ENCODE measurements around the gene ARID4B.

The ARID4B gene

GRCh38 chr1:235138821-235139220 lies 189.2 kb downstream of the ARID4B start:
- DNase-seq (ENCODE audit: low spot score) = no peak
- H3K27ac ChIP-seq = no peak overlapping the region
- TF ChIP-seq CTCF (IDR thresholded peaks at IDR 0.05) = no peak
- H3K4me3 ChIP-seq = no peak overlapping the region

DNA sequence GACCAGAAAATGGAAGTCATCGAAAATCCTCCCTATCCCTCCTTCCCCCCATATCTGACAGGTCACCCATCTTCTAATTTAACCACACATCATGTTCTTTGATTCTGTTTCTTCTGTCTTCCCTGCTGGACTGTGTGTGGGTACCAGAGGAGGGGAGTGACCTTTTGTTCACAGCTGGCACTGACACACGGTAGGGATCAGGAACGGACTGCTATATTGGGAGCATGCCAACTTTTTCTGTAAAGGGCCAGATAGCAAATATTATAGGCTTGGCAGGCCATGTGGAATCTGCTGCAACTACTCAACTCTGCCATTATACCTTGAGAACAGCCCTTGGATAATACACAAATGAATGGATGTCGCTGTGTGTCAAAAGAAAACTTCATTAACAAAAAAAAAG lies 191.9 kb downstream of the ARID4B start:
- no peak for TF ChIP-seq CTCF (IDR thresholded peaks at IDR 0.05)
- Histone ChIP-seq H3K27ac (no peak overlapping the region), H3K4me3 (no peak overlapping the region)
- no peak for DNase-seq (ENCODE audit: low spot score)

GRCh38 chr1:235134171-235134570 lies 193.8 kb downstream of the ARID4B start:
- no peak overlapping the region for H3K27ac ChIP-seq
- no peak for TF ChIP-seq CTCF (IDR thresholded peaks at IDR 0.05)
- H3K4me3 ChIP-seq = no peak overlapping the region
- no peak for DNase-seq (ENCODE audit: low spot score)

GRCh38 chr1:235133086-235133485 lies 194.9 kb downstream of the ARID4B start:
- Histone ChIP-seq H3K27ac (no peak overlapping the region), H3K4me3 (no peak overlapping the region)
- no peak for DNase-seq (ENCODE audit: low spot score)
- no peak for TF ChIP-seq CTCF (IDR thresholded peaks at IDR 0.05)

GRCh38 chr1:235131961-235132360 lies 196.0 kb downstream of the ARID4B start:
- H3K27ac ChIP-seq = no peak overlapping the region
- no peak for DNase-seq (ENCODE audit: low spot score)
- H3K4me3 ChIP-seq = no peak overlapping the region
- no peak for TF ChIP-seq CTCF (IDR thresholded peaks at IDR 0.05)

DNA sequence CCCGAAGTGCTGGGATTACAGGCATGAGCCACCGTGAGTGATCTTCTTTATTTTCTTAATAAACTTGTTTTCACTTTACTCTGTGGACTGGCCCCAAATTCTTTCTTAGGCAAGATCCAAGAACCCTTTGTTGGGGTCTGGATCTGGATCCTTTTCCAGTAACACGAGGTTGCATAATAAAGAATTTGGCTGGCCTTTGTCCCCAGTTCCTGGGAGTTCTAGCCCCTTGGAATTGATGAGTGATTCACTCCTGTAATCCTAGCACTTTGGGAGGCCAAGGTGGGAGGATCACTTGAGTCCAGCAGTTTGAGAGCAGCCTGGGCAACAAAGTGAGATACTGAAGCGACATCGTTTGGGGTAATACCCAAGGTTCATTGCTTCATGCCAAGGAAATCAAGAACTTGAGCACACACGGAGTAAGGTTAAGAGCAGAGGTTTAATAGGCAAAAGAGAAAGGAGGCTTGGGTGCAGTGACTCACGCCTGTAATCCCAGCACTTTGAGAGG lies 197.2 kb downstream of the ARID4B start:
- DNase-seq (ENCODE audit: low spot score) = no peak
- TF ChIP-seq CTCF (IDR thresholded peaks at IDR 0.05) = no peak

GRCh38 chr1:235129774-235130570 lies 198.0 kb downstream of the ARID4B start:
- no peak overlapping the region for H3K4me3 ChIP-seq
- no peak for DNase-seq (ENCODE audit: low spot score)
- TF ChIP-seq CTCF (IDR thresholded peaks at IDR 0.05) = no peak
- no peak overlapping the region for H3K27ac ChIP-seq

More for the DNA sequence above, 197.2 kb downstream of the ARID4B start:
- Histone ChIP-seq H3K4me3 (no peak overlapping the region), H3K27ac (no peak overlapping the region)

Data from coronary artery (tissue), 2 donors.